Activated CD4-positive, alpha-beta T cell treated with anti-CD3 and anti-CD28 coated beads, Interleukin-2, amount 50 U/mL, for 24 hours (primary cell): ENCODE results near the gene MAB21L3.

Experiments used
- DNase-seq, 2 donors: peaks; one replicate each; pipeline ENCODE4 v3.0.0-alpha.2; 2020; ENCODE audit warnings: low read depth in 1 of 2, low spot score in 1 of 2

Gene MAB21L3

DNA sequence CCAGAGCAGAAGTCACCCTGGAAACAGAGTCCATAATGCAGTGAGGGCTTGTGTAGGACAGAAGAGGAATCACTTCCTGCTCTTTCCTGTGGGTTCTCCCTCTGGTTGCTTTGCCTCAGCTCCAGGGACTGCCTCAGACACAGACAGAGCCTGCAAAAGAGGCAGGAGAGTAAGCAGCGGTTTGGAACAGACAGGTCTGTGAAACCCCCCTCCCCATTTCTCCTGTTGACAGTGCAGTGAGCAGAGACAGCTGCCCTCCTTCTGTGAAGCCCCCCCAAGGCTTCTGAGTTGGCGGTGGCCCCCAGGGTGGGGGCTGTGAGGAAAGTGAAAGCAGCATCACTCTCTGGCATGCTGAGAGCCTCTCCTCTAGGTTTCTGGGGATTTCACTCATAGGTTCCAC is 53.0 kb downstream of the MAB21L3 start:
- DNase-seq: no peak

DNA sequence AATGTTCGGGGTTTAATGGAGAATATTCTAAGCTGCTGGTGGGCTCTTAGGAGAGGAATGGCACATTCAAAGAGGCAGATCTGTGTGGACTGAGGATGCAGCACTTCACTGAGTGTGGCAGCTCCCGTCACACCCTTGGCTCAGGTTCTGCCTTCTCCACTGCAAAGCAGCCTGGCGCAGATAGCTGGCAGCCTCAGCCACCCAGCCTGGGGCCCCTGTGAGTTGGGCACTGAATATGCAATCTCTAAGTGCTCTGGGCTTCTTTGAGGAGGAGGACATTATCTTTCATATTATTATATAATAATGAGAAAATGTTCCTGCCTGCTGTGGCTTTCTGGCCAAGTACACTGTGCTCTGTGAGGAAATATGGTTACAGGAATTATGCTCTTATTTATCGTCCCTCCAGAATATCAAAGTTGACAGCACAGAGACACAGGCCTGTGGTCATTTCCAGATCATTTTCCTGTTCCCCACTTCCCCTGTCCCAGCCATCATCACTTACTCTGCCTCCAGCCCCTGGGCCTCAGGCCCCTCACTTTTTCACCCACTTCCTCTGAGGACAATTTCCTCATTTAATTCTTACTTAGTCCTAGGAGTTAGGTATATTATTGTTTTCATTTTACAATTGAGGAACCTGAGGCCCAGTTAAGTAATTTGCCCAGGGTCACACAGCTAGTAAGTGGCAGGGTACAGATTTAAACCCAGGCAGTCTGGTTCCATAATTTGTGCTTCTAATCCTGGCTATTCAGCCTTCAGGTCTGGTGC is 53.6 kb downstream of the MAB21L3 start:
- no peak for DNase-seq

GRCh38 chr1:116165572-116165971 is 54.4 kb downstream of the MAB21L3 start:
- no peak for DNase-seq

GRCh38 chr1:116166011-116166571 is 54.9 kb downstream of the MAB21L3 start:
- no peak for DNase-seq

- DNase-seq: no peak
Measured at GRCh38 chr1:116166655-116167054, 55.5 kb downstream of the MAB21L3 start.

GRCh38 chr1:116167625-116168276 is 56.6 kb downstream of the MAB21L3 start:
- no peak for DNase-seq

DNA sequence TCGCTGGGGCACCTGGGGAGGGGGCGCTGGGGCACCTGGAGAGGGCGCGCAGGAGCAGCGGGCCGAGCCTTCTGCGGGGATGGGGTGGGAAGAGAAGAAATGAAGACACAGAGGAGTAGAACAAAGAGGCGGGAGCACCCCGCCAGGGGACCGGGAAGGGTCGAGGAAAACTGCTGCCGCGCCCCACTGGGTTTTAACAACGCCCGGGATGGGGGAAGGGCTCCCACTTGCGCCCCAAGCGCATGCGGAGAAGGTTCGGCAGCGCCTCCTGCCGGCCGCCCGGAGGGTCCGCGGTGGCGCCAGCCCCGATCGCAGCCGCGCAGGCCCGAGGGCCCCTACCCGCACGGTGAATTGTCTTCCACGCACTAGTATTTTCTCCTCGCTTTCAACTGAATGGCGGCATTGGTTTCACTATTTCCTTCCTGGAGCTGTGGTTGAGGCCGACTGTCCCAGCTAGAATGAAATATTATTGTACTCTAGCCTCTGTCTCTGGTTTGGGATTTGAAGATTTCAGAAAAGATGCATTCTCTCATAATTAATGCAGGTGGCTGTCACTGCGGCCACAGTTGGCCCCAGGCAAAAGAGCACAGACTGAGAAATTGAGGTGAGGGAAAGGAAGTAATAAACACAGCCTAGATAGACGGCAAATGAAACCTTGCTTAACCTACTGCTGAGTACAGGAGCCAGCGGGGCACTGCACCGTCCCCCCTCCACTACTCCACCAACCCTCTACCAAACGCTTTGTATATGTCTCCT is 57.3 kb downstream of the MAB21L3 start:
- peak; percentile 69 to 77 for DNase-seq

- DNase-seq: no peak
Measured at GRCh38 chr1:116169898-116170297, 58.7 kb downstream of the MAB21L3 start.

- DNase-seq: no peak
Measured at GRCh38 chr1:116170721-116171589, 59.8 kb downstream of the MAB21L3 start.

- DNase-seq: no peak
Measured at GRCh38 chr1:116172666-116173065, 61.5 kb downstream of the MAB21L3 start.

GRCh38 chr1:116175611-116176010 is 64.4 kb downstream of the MAB21L3 start:
- DNase-seq: no peak

DNA sequence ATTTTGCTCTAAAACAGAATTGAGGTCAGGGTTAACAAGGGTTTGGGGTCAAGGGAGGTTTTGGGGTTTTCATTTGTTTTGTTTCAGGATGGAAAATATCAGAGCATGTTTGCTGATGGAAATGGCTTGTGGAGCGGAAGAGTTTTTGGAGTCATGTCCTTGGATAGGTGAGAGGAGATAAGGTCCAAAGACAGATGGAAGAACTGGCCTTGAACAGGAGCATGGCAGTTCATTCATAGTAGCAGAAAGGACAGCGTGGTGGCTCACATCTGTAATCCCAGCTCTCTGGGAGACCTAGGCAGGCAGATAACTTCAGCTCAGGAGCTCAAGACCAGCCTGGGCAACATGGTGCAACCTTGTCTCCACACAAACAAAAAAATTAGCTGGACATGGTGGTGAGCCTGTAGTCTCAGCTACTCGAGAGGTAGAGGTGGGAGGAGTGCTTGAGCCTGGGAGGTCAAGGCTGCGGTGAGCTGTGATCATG is 65.1 kb downstream of the MAB21L3 start:
- DNase-seq: no peak

DNA sequence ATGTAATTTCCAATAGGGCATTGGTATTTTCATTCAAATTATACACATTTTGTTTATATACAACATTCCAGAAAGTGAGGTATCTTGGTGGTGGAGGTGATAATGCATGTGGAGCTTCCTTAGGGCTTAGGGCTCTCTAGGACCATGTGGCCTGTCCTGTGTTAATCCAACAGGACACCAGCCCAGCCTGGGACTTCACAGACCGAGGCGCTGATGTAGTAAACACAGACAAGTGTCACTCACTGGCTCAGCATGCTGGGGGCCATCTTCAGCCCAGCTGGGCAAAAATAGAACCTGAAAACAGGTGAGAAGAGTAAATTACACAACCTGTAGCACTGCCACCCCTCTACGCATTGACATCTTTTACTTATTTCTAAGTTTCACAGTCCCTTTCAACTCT is 66.7 kb downstream of the MAB21L3 start:
- DNase-seq: no peak

DNA sequence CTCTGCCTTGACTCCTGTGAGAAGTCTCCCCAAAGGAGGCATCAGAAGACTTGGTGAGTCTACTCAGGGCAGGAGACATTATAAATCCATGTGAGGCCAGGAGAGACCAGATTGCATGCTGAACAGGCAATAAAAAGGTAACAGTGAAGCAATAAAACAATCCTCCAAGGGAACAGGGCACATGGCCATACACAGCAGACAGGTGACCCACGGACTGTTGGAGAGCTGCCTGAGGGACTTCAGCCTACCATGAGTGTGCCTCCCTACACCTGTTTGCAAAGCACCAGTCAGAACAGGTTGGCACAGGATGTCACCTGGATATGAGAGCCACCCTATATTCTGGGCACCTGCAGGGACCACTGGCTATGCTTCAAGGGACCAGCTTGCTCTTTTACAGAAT is 67.6 kb downstream of the MAB21L3 start:
- no peak for DNase-seq

- DNase-seq: no peak
Measured at GRCh38 chr1:116179419-116179818, 68.2 kb downstream of the MAB21L3 start.

DNA sequence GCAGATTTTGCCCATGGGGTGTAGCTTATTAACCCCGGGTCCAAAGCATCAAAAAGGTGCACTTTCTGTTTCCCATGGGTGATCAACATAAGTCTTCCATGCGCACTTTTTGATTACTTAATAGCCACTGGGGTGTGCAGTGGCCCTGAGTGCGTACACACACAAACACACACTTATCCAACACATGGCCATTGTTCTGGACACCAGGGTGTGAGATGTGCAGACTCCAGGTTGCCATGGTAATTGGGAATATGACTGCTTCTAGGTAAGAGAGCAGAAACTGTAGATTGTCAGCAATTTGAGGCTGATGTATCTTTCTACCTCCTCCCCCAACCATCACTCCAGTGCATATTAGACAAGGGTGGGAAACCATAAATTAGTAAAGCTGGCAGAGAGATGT is 68.8 kb downstream of the MAB21L3 start:
- no peak for DNase-seq

DNA sequence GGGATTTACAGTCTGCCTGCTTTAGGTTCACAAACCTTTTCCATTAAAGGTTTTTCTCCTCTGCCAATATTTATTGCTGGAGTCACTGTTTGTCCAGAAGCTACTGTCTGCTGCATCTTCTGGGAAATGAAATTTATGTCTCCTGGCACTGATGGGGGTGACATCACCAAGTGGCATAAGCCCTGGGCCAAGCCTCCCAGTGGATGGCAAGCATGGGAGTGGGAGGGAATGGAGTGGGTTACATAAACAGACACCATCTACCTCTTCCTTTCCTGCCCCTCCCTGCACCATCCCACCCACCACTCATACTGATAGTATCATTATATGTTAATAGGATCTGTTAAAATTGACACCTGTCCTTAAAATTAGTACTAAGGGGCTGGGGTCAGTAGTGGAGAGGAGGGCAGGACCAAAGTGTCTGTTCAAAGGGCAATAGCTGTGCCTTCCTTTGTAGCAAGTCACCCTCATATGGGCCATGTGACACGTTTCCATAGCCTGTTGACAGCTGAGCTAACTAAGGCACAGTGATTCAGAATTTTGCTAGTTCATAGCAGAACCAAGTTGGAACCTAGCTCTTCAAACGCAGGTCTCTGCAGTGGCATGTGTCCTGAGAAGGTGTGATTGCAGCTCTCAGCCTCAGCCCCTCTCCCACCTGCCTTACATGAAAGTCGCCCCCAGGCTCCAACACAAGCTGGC is 71.0 kb downstream of the MAB21L3 start:
- no peak for DNase-seq
